ENCODE results near the gene DDX59.
"Not testable (repeated sequence)": the region's sequence is repeated elsewhere in the genome, so short reads cannot be mapped to it uniquely, and the experiment has no call there.

The DDX59 gene

GRCh38 chr1:200670242-200671118 is 773 bp upstream of the DDX59 start:
- peak in 1 of 2 donors; percentile 1 for ATAC-seq

- ATAC-seq, result no peak
Measured at GRCh38 chr1:200668514-200669313, 993 bp downstream of the DDX59 start.

GRCh38 chr1:200666309-200666708 is 3.4 kb downstream of the DDX59 start:
- ATAC-seq, result no peak

- no peak for ATAC-seq
Measured at GRCh38 chr1:200665861-200666260, 3.8 kb downstream of the DDX59 start.

GRCh38 chr1:200660719-200661118 is 9.0 kb downstream of the DDX59 start:
- ATAC-seq, result no peak

DNA sequence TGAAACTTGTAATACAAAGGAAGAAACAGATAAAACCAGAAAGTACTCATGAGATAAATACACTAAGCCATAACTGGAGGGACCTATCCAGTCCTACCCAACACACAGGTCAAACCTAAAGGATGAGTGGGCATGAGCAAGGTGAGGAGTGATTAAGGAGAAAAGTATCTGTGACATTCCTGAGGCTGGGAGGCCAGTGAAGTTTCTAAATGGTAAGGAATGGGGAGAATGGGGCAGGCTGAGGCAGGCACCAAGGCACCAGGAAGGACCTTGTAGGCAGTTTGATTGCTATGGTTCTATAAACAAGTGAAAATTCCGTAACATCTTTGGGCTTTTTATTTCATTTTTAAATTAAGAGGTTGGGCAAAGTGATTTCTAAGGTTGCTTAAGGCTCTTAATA is 10.4 kb downstream of the DDX59 start:
- ATAC-seq, result no peak

DNA sequence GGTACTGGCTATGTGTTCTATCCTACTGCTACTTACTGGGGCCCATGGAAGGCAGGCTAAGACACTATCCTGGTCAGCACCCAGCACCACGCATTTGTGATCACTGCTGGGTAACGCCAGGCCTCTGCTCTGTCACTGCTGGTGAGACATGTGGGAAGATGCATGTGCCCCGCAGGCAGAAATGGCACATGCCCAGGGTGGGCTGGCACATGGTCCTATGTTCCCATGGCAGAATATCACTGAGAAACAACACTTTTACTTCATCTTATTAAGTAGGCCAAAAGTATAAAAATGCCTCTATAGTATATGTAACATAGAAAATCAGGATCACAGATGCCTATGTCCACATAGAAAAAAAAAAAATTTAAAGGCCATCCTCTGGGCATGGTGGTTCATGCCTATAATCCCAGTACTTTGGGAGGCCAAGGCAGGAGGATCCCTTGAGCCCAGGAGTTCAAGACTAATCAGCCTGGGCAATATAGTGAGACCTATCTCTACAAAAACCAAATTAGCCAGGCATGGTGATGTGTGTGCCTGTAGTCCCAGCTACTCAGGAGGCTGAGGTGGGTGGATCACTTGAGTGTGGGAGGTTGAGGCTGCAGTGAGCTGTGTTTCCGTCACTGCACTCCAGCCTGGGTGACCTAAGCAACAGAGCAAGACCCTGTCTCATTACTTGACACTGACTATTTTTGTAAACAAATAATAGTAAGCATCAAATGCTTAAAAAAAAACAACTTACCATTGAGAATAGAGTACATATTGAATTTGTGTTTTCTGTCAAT is 11.5 kb downstream of the DDX59 start:
- ATAC-seq, result no peak

GRCh38 chr1:200654660-200655059 is 15.0 kb downstream of the DDX59 start:
- no peak for ATAC-seq

GRCh38 chr1:200653022-200653462 is 16.7 kb downstream of the DDX59 start:
- peak in 1 of 2 donors; percentile 13 for ATAC-seq

DNA sequence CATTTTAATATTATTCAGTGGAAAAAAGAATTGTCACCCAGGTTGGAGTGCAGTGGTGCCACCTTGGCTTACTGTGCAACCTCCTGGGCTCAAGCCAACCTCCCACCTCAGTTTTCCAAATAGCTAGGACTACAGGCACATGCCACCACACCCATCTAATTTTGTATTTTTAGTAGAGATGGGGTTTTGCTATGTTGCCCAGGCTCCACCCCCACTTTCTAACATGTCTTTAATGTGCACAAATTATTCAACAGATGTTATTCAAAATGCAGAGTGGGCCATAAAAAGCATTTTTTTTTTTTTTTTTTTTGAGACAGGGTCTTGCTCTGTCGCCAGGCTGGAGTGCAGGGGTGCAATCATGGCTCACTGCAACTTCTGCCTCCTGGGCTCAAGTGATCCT is 17.3 kb downstream of the DDX59 start:
- ATAC-seq, result no peak

- no peak for ATAC-seq
Measured at GRCh38 chr1:200646515-200646914, 23.2 kb downstream of the DDX59 start.

DNA sequence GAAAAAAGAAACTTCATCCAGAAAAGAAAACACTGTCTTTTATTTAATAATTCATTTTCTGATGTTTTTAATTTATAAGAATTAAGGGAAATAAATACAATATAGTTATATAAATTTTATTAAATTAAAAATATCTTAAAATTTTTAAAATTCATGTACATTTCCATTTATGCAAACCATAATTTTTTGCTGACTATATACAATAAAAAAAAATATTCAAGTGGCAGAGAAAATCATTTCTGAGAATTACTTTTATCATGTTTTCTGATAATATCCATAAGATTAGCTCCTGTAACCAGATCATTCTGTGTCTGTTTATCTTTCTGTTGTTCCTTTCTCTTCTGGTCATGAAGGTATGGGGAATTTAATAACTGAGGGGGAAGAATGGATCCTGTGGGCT is 25.7 kb downstream of the DDX59 start:
- ATAC-seq, result no peak

GRCh38 chr1:200642481-200642880 is 27.2 kb downstream of the DDX59 start:
- no peak for ATAC-seq

DNA sequence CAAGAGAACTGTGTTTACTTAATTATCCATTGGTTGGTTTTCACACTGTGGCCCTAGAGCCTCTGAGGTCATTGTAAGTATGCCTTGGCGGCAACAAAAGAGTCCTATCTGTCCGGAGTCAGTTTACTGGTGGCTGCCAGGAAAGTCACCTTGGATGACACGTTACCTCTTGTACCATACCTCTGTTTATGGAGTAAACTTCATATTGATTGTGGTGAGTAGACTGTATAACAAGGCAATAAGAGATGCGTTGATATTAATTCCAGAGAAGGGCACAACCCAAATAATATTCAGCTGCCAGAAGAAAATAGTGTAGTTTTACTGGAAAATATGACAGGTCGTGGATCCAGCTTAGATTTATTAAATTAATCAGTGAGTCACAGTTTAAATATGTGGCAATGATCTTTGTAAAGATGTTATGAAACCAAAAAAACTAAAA is 28.7 kb downstream of the DDX59 start:
- no peak for ATAC-seq

- no peak for ATAC-seq
Measured at GRCh38 chr1:200640373-200640962, 29.2 kb downstream of the DDX59 start.

- no peak for ATAC-seq
Measured at GRCh38 chr1:200638073-200638472, 31.6 kb downstream of the DDX59 start.

DNA sequence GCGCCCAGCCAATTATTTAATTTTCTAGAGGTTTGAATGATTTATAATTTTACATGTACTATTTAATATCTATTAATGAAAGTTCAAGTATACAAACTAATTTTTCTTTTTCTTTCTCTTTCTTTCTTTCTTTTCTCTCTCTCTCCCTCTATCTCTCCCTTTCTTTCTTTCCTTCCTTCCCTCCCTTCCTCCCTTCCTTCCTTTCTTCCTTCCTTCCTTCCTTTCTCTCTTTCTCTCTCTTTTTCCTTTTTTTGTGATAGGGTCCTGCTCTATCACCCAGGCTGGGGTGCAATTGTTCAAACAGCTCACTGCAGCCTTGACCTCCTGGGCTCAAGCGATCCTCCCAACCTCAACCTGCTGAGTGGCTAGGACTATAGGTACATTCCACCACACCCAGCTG is 33.0 kb downstream of the DDX59 start:
- ATAC-seq, result no peak

- ATAC-seq, result no peak
Measured at GRCh38 chr1:200634261-200635122, 35.2 kb downstream of the DDX59 start.

DNA sequence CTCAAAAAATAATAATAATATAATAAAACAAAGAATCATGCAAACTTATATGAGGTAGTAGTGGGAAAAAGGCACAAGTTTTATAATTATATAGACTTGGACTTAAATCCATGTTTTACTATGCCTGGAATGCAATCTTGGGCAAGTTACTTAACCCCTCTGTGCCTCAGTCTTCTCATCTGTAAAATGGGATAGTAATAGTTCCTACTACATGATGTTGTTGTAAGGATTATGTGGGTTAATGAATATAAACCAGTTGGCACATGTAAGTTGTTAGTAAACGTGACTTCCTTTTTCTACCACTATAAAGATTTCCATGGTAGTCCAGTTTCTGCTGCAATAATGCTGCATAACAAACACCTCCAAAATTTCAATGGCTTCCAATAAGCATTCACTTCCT is 38.3 kb downstream of the DDX59 start:
- ATAC-seq, result no peak

DNA sequence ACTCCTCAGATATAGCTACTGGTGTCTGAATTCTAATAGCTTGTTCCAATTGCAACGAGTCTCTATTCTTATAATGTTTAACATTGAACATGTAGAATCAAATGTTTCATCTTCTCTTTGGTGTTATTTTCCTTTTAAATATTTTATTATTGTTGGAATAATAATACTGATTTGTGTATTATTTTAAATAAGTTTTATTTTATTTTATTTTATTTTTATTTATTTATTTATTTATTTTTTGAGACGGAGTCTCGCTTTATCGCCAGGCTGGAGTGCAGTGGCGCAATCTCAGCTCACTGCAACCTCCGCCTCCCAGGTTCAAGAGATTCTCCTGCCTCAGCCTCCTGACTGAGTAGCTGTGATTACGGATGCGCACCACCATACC is 39.2 kb downstream of the DDX59 start:
- ATAC-seq, result not testable (repeated sequence)

- no peak for ATAC-seq
Measured at GRCh38 chr1:200629876-200630514, 39.7 kb downstream of the DDX59 start.

Data from activated CD4-positive, CD25-positive, alpha-beta regulatory T cell treated with anti-CD3 and anti-CD28 coated beads, Interleukin-2, amount 50 U/mL, for 24 hours (primary cell).